ENCODE data around the gene TTBK1. TPM values are rescaled to one million over a fixed set of nuclear protein-coding genes. Genes with fewer than 3 reads are reported as not detected.

Gene TTBK1
- total RNA-seq, 2 donors from 2014 or later = 0.26 to 0.33 TPM

- H3K4me3 ChIP-seq = no peak overlapping the region
- ATAC-seq = no peak
These were observed 28.0 kb downstream of the TTBK1 start for GRCh38 chr6:43271103-43271815.

GRCh38 chr6:43271944-43272343 is 28.7 kb downstream of the TTBK1 start:
- ATAC-seq (no peak), DNase-seq (no peak)
- H3K27me3 ChIP-seq = no peaks in the 10 kb centered on the region
- no peak for TF ChIP-seq POLR2A (IDR thresholded peaks at IDR 0.05)
- no peak for TF ChIP-seq CTCF (IDR thresholded peaks at IDR 0.05)
- H3K9me3 ChIP-seq = no peaks in the 10 kb centered on the region
- intact Hi-C loops (cut with DNase I) = no loop called here
- H3K27ac ChIP-seq = no peak overlapping the region
- peaks cover 45% of the 10 kb centered on the region for H3K4me1 ChIP-seq
- no peaks in the 10 kb centered on the region for H3K36me3 ChIP-seq (replicated peaks in 1 of 2; ENCODE audit: insufficient read depth in 1 of 2, low read depth in 2 of 2)
- no peak overlapping the region for H3K4me3 ChIP-seq

More at GRCh38 chr6:43271103-43271815, 28.0 kb downstream of the TTBK1 start:
- Histone ChIP-seq H3K9me3 (no peaks in the 10 kb centered on the region), H3K27ac (peak overlapping the region in 1 of 4 donors; percentile 61), H3K36me3 (replicated peaks in 1 of 2; ENCODE audit: insufficient read depth in 1 of 2, low read depth in 2 of 2) (no peaks in the 10 kb centered on the region), H3K27me3 (no peaks in the 10 kb centered on the region), H3K4me1 (peaks cover 45% of the 10 kb centered on the region)
- no peak for TF ChIP-seq CTCF (IDR thresholded peaks at IDR 0.05)
- TF ChIP-seq POLR2A (IDR thresholded peaks at IDR 0.05) = no peak
- DNase-seq = no peak
- intact Hi-C loops (cut with DNase I) = no loop called here
- whole genome bisulfite sequencing, 2 donors = 83 to 92% methylated on average over 8 of the region's 8 CpGs

GRCh38 chr6:43273707-43274106 is 30.4 kb downstream of the TTBK1 start:
- Histone ChIP-seq H3K4me1 (peaks cover 28% of the 10 kb centered on the region), H3K27ac (no peak overlapping the region), H3K27me3 (no peaks in the 10 kb centered on the region), H3K36me3 (replicated peaks in 1 of 2; ENCODE audit: insufficient read depth in 1 of 2, low read depth in 2 of 2) (no peaks in the 10 kb centered on the region), H3K4me3 (no peak overlapping the region), H3K9me3 (no peaks in the 10 kb centered on the region)
- DNase-seq = no peak
- WGBS, 2 donors = 62 to 69% methylated on average over 2 of the region's 2 CpGs
- no peak for ATAC-seq
- intact Hi-C loops (cut with DNase I) = no loop called here
- TF ChIP-seq CTCF (IDR thresholded peaks at IDR 0.05) = no peak
- TF ChIP-seq POLR2A (IDR thresholded peaks at IDR 0.05) = no peak

- no peaks in the 10 kb centered on the region for H3K27me3 ChIP-seq
- no peaks in the 10 kb centered on the region for H3K9me3 ChIP-seq
- H3K36me3 ChIP-seq (replicated peaks in 1 of 2; ENCODE audit: insufficient read depth in 1 of 2, low read depth in 2 of 2) = no peaks in the 10 kb centered on the region
- H3K4me3 ChIP-seq = no peak overlapping the region
- no peak overlapping the region for H3K27ac ChIP-seq
- intact Hi-C loops (cut with DNase I) = no loop called here
- ATAC-seq = no peak
- peaks cover 22% of the 10 kb centered on the region for H3K4me1 ChIP-seq
- WGBS, 2 donors = 84% methylated on average over 8 to 10 of the region's 10 CpGs
- no peak for DNase-seq
- TF ChIP-seq POLR2A (IDR thresholded peaks at IDR 0.05) = no peak
These were observed 31.0 kb downstream of the TTBK1 start for GRCh38 chr6:43274127-43274915.

- Histone ChIP-seq H3K27me3 (no peaks in the 10 kb centered on the region), H3K36me3 (replicated peaks in 1 of 2; ENCODE audit: insufficient read depth in 1 of 2, low read depth in 2 of 2) (no peaks in the 10 kb centered on the region), H3K4me3 (no peak overlapping the region), H3K4me1 (peaks cover 15% of the 10 kb centered on the region), H3K9me3 (no peaks in the 10 kb centered on the region), H3K27ac (no peak overlapping the region)
- DNase-seq (peak; percentile 35 to 63 (median 46)), ATAC-seq (peak; percentile 47)
- TF ChIP-seq CTCF (IDR thresholded peaks at IDR 0.05) = no peak
- TF ChIP-seq POLR2A (IDR thresholded peaks at IDR 0.05) = no peak
- intact Hi-C loops (cut with DNase I) = no loop called here
- WGBS, 2 donors = 14 to 29% methylated on average over 21 to 44 of the region's 65 CpGs
These were observed 31.8 kb downstream of the TTBK1 start for GRCh38 chr6:43274916-43275597.

Data from body of pancreas (tissue), 4 donors.